ENCODE data around the gene TUBA1A.

GRCh38 chr12:49160399-49160798 is 28.5 kb downstream of the TUBA1A start:
- TF ChIP-seq PHF8 (IDR thresholded peaks at IDR 0.05; ENCODE audit: borderline replicate concordance, low read depth), result no peak
- TF ChIP-seq RNF2 (IDR thresholded peaks at IDR 0.05; ENCODE audit: borderline replicate concordance, low read depth), result no peak
- TF ChIP-seq, protein P1, sequence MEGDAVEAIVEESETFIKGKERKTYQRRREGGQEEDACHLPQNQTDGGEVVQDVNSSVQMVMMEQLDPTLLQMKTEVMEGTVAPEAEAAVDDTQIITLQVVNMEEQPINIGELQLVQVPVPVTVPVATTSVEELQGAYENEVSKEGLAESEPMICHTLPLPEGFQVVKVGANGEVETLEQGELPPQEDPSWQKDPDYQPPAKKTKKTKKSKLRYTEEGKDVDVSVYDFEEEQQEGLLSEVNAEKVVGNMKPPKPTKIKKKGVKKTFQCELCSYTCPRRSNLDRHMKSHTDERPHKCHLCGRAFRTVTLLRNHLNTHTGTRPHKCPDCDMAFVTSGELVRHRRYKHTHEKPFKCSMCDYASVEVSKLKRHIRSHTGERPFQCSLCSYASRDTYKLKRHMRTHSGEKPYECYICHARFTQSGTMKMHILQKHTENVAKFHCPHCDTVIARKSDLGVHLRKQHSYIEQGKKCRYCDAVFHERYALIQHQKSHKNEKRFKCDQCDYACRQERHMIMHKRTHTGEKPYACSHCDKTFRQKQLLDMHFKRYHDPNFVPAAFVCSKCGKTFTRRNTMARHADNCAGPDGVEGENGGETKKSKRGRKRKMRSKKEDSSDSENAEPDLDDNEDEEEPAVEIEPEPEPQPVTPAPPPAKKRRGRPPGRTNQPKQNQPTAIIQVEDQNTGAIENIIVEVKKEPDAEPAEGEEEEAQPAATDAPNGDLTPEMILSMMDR (IDR thresholded peaks at IDR 0.05), result no peak
- no peak for TF ChIP-seq EP300 (IDR thresholded peaks at IDR 0.05)
- TF ChIP-seq POLR2A (IDR thresholded peaks at IDR 0.05; ENCODE audit: low read length), result no peak
- TF ChIP-seq RCOR1 (IDR thresholded peaks at IDR 0.05; ENCODE audit: low read depth, low read length), result no peak
- TF ChIP-seq, protein P2, sequence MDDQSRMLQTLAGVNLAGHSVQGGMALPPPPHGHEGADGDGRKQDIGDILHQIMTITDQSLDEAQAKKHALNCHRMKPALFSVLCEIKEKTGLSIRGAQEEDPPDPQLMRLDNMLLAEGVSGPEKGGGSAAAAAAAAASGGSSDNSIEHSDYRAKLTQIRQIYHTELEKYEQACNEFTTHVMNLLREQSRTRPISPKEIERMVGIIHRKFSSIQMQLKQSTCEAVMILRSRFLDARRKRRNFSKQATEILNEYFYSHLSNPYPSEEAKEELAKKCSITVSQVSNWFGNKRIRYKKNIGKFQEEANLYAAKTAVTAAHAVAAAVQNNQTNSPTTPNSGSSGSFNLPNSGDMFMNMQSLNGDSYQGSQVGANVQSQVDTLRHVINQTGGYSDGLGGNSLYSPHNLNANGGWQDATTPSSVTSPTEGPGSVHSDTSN (IDR thresholded peaks at IDR 0.05), result no peak
- TF ChIP-seq CHD2 (IDR thresholded peaks at IDR 0.05; ENCODE audit: low read length, partially characterized antibody), result no peak
- TF ChIP-seq KDM1A (IDR thresholded peaks at IDR 0.05; ENCODE audit: low read depth), result no peak
